K562 (cell line): Measurements from ENCODE around the gene NXPH4. TPM values are rescaled to one million over a fixed set of nuclear protein-coding genes. Genes with fewer than 3 reads are reported as not detected.
A peak's percentile ranks its signal among the peaks of the same experiment; 100 is the strongest.

Experiments
- ARID2 ChIP-seq: fragments of 450-650 bp; IDR thresholded peaks from 2 replicates; pipeline ENCODE4 v1.6.1; 2017; ENCODE audit warnings: antibody characterized with exemption, mild to moderate bottlenecking
- ATF7 ChIP-seq: fragments of 450-650 bp; IDR thresholded peaks from 2 replicates; pipeline ENCODE4 v1.7.1; 2014; ENCODE audit warnings: mild to moderate bottlenecking, moderate library complexity
- BCOR ChIP-seq: fragments of 450-650 bp; IDR thresholded peaks from 2 replicates; pipeline ENCODE4 v1.6.1; 2016
- CBX3 ChIP-seq, 2 experiments: IDR thresholded peaks; 1 replicate in 1 of 2; 2 replicates in 1 of 2; pipeline ENCODE4 v1.6.1; 2012; ENCODE audit warnings: inconsistent platforms in 2 of 2, low read length in 2 of 2, borderline replicate concordance in 1 of 2, control low read depth in 1 of 2
- CREM ChIP-seq: IDR thresholded peaks from 2 replicates; pipeline ENCODE4 v1.6.1; 2014; ENCODE audit warnings: antibody characterized with exemption, low read depth
- DMBX1 ChIP-seq: fragments of 250-450 bp; sonication (Bioruptor Pico); IDR thresholded peaks from 2 replicates; pipeline ENCODE4 v1.8.0; 2022; ENCODE audit warnings: inconsistent platforms, mild to moderate bottlenecking, moderate library complexity, borderline replicate concordance
- E2F8 ChIP-seq: fragments of 450-650 bp; IDR thresholded peaks from 2 replicates; pipeline ENCODE4 v1.7.1; 2018; ENCODE audit warnings: mild to moderate bottlenecking, low read depth; ENCODE audit not compliant: partially characterized antibody
- KDM2B ChIP-seq: fragments of 250-450 bp; sonication (Bioruptor Pico); IDR thresholded peaks from 2 replicates; pipeline ENCODE4 v1.8.0; 2021; ENCODE audit warnings: mild to moderate bottlenecking, moderate library complexity
- KDM4B ChIP-seq, 2 experiments: fragments of 450-650 bp in 1 of 2; sonication (generic) in 1 of 2; IDR thresholded peaks; 2 replicates each; pipeline ENCODE4 v1.6.1; 2016 to 2017; ENCODE audit warnings: borderline replicate concordance in 2 of 2, antibody characterized with exemption in 1 of 2, low read depth in 1 of 2, mild to moderate bottlenecking in 1 of 2
- MAX ChIP-seq: sonication (generic); formaldehyde crosslinking; IDR thresholded peaks from 2 replicates; pipeline ENCODE4 v1.9.0; 2022; ENCODE audit warnings: mild to moderate bottlenecking, missing genetic modification reagents
- NRF1 ChIP-seq, 2 experiments: fragments of 450-650 bp; IDR thresholded peaks in 1 of 2; conservative IDR thresholded peaks in 1 of 2; 2 replicates each; pipeline ENCODE4 v1.6.1; 2014; ENCODE audit warnings: mild to moderate bottlenecking in 2 of 2
- NUFIP1 ChIP-seq: fragments of 450-650 bp; IDR thresholded peaks from 2 replicates; pipeline ENCODE4 v1.6.1; 2018; ENCODE audit not compliant: partially characterized antibody
- OTX1 ChIP-seq: fragments of 450-650 bp; formaldehyde crosslinking; IDR thresholded peaks from 2 replicates; pipeline ENCODE4 v1.4.0; 2022; ENCODE audit warnings: mild to moderate bottlenecking
- PCBP1 ChIP-seq: fragments of 200-400 bp; formaldehyde crosslinking; IDR thresholded peaks from 2 replicates; pipeline ENCODE4 v1.6.1; 2018; ENCODE audit warnings: mild to moderate bottlenecking, low read depth, low read length; ENCODE audit not compliant: poor library complexity, severe bottlenecking
- RCOR1 ChIP-seq, 2 experiments: IDR thresholded peaks; 2 replicates each; pipeline ENCODE4 v1.6.1; 2012; ENCODE audit warnings: low read depth in 2 of 2, low read length in 2 of 2, borderline replicate concordance in 1 of 2, improper control_type of control experiment in 1 of 2
- XRCC5 ChIP-seq: fragments of 200-400 bp; formaldehyde crosslinking; IDR thresholded peaks from 2 replicates; pipeline ENCODE4 v1.6.1; 2017; ENCODE audit warnings: low read depth, mild to moderate bottlenecking, low read length
- ZBTB26 ChIP-seq: fragments of 450-650 bp; formaldehyde crosslinking; IDR thresholded peaks from 2 replicates; pipeline ENCODE4 v1.4.0; 2022; ENCODE audit warnings: missing genetic modification characterization
- ZBTB5 ChIP-seq: fragments of 450-650 bp; IDR thresholded peaks from 2 replicates; pipeline ENCODE4 v1.6.1; 2017; ENCODE audit warnings: antibody characterized with exemption
- ZNF717 ChIP-seq: fragments of 250-450 bp; sonication (Bioruptor Pico); IDR thresholded peaks from 2 replicates; pipeline ENCODE4 v1.5.0; 2021
- polyA plus RNA-seq, 8 experiments: library from polyadenylated mRNA; depleted of rRNA in 4 of 8; stranded (reverse) in 5 of 8; unstranded in 3 of 8; fragments of >200 nt; fragmentation: Nextera tagmentation in 2 of 8; fragmentation: Illumina TruSeq in 1 of 8; extraction: Ambion mirVana in 2 of 8; extraction: Trizol in 1 of 8; gene quantifications; 2 replicates each; pipeline versions ENCODE4 v1.2.1 to v1.2.3, GENCODE V29; 2011 to 2014; ENCODE audit warnings: inconsistent platforms in 1 of 8, missing spikeins in 1 of 8
- total RNA-seq, 7 experiments: library from RNA; depleted of rRNA in 6 of 7; stranded (reverse); fragments of >200 nt in 6 of 7; fragmentation: Illumina TruSeq in 2 of 7; extraction: Trizol in 2 of 7; gene quantifications; 2 replicates each; pipeline versions ENCODE4 v1.2.1 to v1.2.3, GENCODE V29; 2011 to 2021; ENCODE audit warnings: low replicate concordance in 1 of 7

Gene NXPH4
- total and polyA plus RNA-seq, 9 of the 15 experiments (the other 6 are each of a cell fraction or from before 2014, with no cell fraction given) = 0.49 to 2.7 (median 1.1) TPM; not detected in 4

GRCh38 chr12:57175428-57176138 lies 41.0 kb upstream of the NXPH4 start (continued):
- no peak for TF ChIP-seq NUFIP1
- TF ChIP-seq BCOR = peak; percentile 43; the same call in 1 of the 2 replicates
- peak in 1 of 2 experiments; percentile 51; a peak in 1 of 4 replicates for TF ChIP-seq RCOR1 (IDR thresholded peaks at IDR 0.05; ENCODE audit: borderline replicate concordance in 1 of 2, low read depth in 2 of 2, low read length in 2 of 2)
- TF ChIP-seq ARID2 = 0 out of 2 replicates have a peak, but pooled peaks have one; percentile 22
- peak; percentile 36; the same call in 1 of the 2 replicates for TF ChIP-seq ATF7
- 0 out of 3 replicates have a peak, but pooled peaks of 1 of the 2 experiments have one; percentile 35 for TF ChIP-seq CBX3 (IDR thresholded peaks at IDR 0.05; ENCODE audit: borderline replicate concordance in 1 of 2, low read length in 2 of 2)
- no peak for TF ChIP-seq ZBTB5
- TF ChIP-seq OTX1 (CRISPR knock-in tag) = 0 out of 2 replicates have a peak, but pooled peaks have one; percentile 38
- TF ChIP-seq PCBP1 = no peak
- peak; percentile 75 to 81 for TF ChIP-seq NRF1 (conservative IDR thresholded peaks at IDR 0.05 in 1 of 2, IDR thresholded peaks at IDR 0.05 in 1 of 2)
- TF ChIP-seq ZNF717 (CRISPR knock-in tag) = no peak
- TF ChIP-seq XRCC5 = 0 out of 2 replicates have a peak, but pooled peaks have one; percentile 41
- no peak for TF ChIP-seq DMBX1 (CRISPR knock-in tag)
- TF ChIP-seq CREM = peak; percentile 80
- TF ChIP-seq KDM4B (IDR thresholded peaks at IDR 0.05; ENCODE audit: borderline replicate concordance in 2 of 2, low read depth in 1 of 2) = 0 out of 4 replicates have a peak, but pooled peaks of 1 of the 2 experiments have one; percentile 50
- peak; percentile 34 for TF ChIP-seq E2F8
- 0 out of 2 replicates have a peak, but pooled peaks have one; percentile 76 for TF ChIP-seq KDM2B (CRISPR knock-in tag)
- 0 out of 2 replicates have a peak, but pooled peaks have one; percentile 45 for TF ChIP-seq ZBTB26 (CRISPR knock-in tag)
- 0 out of 2 replicates have a peak, but pooled peaks have one; percentile 26 for TF ChIP-seq MAX
